ENCODE measurements around the gene LHPP. TPM values are rescaled to one million over a fixed set of nuclear protein-coding genes. Genes with fewer than 3 reads are reported as not detected.

Gene LHPP
- total RNA-seq, 1 experiment from 2014 or later: 15.4 TPM

DNA sequence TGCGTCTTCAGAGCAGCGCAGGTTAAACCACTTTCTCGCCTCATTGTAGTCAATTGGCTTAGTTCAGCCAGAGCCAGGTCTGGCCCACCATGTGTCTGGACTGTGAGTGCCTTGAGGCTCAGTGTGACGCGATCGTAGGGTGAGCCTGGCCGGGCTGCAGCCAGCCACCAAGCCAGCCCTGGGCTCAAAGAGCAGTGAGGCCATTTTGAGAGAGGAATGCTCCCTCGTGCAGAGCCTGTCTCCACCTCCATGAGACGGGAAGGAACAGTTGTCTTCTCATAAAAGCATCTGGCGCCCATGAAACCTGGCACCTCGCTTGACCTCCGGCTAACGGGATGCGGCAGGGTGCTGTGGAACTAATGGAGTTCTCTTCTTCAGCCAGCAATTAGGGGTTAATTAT is 34.5 kb downstream of the LHPP start:
- DNase-seq (ENCODE audit: low spot score): no peak

DNA sequence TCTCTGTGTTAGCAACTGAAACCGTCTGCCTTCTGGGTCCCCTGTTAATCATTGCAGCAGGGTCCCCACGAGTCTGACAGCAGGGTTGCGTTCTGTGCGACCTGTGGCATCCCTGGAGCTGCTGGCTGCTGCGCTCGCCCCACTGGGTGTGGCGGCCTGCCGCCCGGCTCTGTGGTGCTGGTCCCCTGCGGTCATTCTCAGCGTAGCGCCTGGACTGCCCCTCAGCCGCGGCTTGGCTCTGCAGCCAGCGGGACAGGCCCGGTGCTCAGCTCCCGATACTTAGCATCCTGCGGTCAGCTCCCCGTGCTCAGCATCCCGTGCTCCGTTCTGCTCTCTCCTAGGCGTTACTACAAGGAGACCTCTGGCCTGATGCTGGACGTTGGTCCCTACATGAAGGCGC is 35.0 kb downstream of the LHPP start:
- no peak for DNase-seq (ENCODE audit: low spot score)

DNA sequence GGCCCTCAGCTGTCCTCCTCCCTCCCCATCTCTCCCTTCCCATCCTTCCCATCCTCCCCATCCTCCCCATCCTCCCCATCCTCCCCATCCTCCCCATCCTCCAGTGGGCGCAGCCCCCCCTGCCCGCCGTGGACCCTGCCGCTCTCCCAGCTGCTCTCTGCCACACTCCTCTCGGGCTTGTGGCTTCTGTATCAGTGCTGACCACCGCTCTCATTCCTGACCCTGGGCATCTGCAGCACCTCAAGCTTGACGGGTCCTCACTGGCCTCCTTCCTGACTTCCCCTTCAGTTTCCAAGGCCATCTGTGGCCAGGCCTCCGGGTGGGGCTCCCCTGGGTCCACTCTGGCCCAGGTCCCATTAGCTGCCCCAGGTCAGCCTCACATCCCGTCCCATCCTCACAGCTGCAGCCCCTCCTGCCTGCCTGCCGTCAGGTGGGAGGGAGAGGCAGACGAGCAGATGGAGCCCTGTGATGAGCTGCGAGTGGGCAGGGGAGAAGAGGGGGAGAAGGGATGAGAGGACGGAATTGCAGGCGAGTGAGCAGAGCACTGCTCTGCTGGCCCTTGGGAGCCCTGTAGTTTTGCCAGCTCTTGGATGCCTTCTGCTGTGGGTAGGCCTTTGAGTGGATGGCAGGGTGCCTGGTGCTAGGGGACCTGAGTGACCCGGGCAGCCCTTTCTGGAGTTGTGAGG is 35.7 kb downstream of the LHPP start:
- DNase-seq (ENCODE audit: low spot score): no peak

DNA sequence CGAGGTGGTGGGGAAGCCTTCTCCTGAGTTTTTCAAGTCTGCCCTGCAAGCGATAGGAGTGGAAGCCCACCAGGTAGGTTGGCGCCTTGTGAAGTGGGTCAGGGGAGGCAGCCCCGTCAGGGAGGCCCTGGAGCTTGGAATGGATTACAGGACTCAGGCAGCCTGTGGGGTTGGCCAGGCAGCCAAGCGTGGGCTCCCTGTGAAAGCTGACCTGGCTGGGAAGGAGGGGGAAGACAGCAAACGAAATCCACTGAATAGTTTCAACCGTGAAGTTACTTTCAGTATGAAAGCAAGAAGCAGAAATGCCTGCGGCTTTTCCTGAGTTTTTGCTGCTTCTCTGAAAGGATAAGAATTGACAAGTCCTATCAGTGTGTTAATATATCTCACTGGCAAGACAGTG is 36.4 kb downstream of the LHPP start:
- DNase-seq (ENCODE audit: low spot score): no peak

DNA sequence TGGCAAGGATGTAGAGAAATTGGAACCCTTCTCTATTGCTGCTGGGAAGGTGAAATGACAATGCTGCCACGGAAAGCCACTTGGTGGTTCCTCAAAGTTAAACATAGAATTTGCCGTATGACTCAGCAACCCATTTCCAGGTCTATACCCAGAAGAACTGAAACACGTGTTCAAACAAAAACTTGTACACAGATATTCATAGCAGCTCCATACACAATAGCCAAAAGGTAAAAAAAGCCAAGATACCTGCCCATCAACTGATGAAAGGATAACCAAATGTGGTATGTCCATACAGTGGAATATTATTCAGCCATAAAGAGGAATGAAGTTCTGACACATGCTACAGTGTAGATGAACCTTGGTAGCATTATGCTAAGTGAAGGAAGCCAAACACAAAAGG is 39.1 kb downstream of the LHPP start:
- no peak for DNase-seq (ENCODE audit: low spot score)

DNA sequence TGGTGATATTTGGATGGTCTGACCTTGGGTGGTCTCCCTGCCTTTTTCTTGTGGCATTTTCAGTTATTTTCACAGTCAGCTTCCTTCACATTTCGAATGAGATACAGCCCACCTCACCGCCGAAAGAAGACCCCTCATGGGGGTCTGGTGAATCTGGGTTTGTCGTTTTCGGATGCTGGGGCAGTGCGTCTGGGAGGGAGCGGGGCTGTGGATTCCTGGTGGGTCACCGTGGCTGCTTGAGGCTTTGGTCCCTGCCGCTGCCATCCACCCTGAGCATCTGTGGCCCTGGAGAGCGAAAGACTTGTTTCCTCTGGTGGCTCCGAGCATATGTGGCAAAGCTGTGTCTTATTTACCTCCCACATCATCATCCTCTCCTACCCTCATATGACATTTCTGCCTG is 43.1 kb downstream of the LHPP start:
- DNase-seq (ENCODE audit: low spot score): no peak

DNA sequence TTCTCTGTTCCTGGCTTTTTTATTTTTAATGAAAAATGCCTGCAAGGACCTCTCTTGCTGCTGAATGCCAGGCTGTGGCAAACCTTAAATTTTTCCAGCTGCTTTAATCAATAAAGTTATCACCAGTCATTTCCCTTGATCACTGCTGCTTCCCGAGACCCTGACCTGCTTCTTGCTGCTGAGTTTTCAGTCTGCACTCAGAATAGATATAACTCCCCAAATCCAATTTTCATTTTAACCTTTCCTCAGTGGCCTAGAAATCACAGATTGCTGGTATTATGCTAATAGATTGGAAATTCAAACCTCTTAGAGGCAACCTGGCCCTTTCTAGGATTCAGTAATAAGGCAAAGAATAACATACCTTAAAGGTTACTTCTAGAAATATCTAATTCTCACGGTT is 43.7 kb downstream of the LHPP start:
- DNase-seq (ENCODE audit: low spot score): no peak

DNA sequence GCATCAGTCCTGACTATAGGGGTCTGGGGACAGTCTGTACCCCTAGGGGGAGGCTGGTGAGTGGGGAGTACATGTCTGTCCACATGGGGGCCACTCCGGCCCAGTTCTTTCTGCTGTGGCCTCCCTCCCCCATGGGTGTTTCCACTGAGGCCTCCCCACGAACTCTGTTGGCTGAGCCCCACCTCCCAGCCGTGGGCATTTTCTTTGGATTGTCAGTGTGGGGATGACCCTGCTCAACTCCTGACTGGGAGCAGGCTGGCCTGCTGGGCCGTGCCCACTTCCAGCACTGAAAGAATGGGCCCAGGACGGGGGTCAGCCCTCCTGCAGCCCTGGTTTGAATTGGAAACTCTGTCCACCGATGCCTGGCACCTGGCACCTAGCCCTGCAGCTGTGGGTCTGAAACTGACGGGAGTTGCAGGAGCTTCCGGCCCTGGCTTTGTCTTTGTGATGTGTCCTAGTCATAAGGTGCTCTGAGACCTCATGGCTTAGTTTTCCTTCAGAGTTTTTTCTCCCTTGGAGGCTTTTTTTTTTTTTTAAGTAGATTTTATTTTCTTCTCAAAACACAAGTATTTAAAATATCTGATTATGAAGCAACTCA is 46.5 kb downstream of the LHPP start:
- DNase-seq (ENCODE audit: low spot score): no peak

DNA sequence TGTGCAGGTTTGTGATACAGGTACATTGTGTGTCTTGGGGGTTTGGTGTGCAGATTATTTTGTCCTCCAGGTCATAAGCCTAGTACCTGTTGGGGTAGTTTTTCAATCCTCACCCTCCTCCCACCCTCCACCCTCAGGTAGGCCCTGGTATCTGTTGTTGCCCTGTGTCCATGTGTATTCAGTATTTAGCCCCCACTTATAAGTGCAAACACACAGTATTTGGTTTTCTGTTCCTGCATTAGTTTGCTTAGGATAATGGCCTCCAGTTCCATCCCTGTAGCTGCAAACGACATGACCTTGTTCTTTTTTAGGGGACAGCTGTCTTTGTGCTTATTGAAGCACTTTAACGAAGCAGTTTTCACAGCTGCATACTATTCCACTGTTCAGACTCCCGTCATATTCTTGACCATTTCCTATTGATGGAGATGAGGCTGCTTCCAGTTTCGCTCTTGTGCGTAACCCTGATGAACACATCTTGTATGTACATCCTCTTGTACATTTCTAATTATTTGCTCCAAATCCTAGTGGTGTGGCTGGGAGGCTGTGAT is 47.4 kb downstream of the LHPP start:
- no peak for DNase-seq (ENCODE audit: low spot score)

DNA sequence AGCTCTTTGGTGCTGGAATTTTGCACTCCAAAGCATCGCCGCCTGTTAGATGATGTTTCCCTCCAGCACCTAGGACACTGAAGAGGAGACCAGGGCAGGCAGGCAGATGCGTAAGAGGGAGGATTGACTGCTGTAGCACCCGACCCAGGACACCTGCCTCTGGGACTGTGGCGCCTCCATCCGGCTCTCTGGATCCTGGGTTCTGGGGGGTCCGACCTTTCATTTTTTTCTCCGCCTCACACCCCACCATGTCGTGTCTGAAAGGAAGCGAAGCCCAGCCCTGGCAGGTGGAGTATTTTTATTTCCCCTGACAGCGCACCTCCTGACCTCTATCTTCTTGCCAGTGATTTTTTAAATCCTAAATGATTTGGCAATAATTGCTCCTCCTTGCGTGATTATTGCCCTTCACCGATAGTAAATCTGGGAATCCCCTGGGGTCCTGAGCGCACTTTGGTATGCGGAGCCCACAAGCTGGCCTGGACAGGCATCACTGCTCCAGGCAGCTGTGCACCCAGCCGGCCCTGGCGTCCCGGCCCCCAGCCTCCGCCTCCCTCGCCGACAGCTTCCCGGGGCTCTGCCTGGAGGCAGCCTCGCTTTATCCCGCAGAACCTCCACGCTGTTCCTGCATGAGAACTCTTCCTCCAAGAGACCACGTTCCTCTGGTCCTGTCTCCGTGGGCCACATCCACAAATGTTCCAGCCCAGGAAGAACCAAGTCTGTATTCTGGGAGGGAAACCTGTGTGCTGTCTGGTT is 48.4 kb downstream of the LHPP start:
- no peak for DNase-seq (ENCODE audit: low spot score)

DNA sequence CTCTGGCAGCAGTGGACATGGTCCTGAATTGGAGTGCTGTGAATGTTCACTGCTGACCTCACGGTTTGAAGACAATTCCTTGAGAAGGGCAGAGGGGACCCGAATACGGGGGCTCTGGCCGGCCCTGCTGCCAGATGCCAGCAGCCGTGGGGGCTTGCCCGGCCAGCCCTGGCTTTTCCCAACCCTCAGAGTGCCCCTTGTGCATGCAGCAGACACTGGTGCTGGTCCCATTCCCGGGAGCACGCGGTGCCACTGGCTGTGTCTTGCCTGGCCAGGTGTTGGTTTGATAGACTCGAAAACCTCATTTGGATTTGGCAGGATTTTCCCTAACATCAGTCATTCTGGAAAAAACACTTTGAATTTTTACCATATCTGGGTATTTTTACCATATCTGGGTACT is 49.1 kb downstream of the LHPP start:
- no peak for DNase-seq (ENCODE audit: low spot score)

DNA sequence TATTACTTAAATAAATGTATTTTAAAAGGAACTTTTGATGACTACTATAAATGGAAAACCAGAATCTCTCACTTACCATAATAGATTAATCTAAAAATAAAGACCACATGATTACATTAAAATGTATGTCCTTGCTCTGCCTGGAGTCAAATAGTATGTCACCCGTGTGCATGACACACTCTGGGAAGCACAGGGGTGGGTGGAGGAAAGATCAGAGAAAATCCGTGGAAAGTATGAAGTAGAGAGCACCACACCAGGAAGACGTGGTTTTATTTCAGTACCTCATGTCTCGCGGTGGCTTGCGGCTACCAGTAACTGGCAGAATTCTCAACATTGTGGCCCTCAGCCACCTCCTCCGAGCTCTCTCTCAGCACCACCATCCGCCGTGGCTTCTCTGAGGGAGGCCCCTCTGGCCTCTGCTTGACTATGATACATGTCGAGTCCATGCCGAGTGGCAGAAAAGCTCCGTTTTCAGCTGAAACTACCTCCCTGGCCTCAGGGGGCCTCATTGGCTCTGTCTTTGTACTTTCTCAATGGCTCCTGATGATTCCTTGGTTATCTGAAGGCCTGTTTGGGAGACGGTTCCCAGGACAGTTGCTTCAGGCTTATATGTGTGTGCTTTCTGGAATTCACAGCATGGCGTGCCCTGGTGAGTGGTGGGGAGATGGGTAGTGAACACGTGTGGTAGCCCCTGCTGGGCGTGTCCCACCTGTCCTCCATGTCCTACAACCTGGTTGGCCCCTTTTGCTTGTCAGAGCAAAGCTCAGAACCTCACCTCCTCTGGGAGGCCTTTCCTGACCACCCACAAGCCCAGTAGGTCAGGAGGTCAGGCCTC is 49.8 kb downstream of the LHPP start:
- no peak for DNase-seq (ENCODE audit: low spot score)

DNA sequence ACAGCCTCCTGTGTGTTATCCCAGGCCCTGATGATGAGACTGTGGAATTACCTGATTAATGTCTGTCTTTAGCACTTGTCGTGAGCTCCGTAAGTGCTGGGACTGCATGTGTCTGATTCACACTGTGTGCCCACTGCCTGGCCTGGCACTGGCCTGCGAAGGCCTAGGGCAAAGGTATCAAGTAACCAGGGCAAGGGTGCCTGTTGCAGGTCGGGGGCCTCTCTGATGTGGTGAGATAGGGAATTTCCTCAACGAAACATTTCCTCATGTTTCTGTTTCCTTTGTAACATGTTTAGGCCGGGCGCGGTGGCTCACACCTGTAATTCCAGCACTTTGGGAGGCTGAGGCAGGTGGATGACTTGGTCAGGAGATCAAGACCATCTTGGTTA is 50.4 kb downstream of the LHPP start:
- DNase-seq (ENCODE audit: low spot score): no peak

DNA sequence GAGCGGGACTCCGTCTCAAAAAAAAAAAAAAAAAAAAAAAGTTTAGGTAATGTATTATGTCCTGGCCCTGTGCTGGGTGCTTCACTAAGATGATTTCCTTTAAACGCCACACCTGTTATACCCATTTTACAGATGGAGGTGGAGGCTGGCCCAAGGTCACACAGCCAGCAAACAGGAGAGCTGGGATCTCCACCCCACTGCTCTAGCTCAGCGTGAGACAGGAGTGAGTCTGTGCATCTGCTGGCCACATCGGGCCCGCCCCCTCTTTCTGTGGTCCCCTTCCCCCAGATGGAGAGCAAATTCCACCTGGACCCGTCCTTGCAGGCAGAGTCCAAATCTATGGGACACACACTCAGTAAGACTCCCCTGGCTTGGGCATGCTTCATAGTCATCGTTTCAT is 51.0 kb downstream of the LHPP start:
- DNase-seq (ENCODE audit: low spot score): no peak

DNA sequence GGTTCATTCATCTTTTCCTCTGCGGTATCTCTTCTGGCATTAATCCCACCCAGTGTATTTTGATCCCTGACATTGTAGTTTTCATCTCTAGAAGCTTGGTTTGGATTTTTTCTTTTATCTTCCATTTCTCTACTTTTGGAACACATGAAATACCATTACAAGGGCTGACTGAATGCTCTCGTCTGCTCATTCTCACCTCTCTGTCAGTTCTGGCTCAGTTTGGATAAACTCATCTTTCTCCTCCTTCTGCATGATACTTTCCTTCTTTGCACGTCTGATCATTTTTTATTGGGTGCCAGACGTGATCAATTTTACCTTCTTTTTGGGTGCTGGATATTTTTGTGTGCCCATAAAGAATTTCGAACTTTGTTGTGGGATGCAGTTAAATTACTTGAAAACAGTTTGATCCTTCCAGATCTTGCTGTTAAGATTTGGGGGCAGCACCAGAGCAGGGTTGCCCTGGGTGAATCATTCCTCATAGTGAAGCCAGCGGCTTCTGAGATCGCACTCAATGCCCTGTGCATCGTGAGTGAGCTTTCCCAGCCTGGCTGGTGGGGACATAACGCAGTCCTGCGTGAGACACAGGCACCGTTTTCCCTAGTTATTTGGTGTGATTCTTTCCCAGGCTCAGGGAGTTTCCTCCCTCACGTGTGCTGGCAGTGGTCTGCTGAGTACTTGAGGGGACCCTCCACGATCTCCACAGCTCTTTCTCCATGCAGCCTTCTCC is 53.8 kb downstream of the LHPP start:
- no peak for DNase-seq (ENCODE audit: low spot score)

DNA sequence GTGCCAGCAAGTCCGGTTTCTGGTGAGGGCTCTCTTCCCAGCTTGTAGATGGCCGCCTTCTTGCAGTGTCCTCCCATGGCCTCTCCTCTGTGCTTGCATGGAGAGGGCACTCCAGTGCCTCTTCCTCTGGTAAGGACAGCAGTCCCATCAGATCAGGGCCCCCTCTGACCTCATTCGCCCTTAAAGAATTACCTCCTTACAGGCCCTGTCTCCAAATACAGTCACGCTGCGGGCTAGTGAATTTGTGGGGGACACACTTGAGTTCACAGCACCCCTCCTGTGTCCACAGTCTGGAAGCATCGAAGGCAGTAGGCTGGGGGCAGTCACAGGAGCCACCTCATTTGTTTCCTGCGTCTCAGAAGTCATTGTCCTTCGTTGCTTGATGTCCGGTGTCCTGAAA is 54.6 kb downstream of the LHPP start:
- no peak for DNase-seq (ENCODE audit: low spot score)

DNA sequence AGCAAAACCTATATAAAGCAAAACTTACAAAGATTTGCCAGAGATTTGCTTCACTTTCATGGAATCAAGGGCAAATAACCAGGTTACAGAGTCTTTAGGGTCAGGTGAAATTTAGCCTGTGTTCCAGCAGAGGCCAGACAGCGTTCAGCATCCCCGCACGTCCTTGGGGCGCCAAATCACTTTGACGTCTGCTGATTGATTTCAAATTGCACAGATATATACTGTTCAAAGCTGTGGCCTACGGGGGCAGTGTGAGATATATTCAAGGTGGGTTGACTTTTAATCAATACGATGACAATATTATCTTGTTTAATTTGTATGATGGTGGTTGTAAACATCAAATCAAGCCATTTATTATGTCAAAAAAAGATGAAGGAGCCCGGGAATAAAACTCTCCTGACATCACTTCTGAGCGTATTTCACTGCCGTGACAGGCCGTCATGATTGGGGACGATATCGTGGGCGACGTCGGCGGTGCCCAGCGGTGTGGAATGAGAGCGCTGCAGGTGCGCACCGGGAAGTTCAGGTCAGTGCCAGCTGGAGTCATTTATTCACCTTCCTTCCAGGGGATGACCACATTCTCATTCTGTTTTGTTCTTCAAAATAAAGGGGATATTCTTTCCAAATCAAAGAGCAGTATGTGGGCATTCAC is 55.2 kb downstream of the LHPP start:
- no peak for DNase-seq (ENCODE audit: low spot score)

DNA sequence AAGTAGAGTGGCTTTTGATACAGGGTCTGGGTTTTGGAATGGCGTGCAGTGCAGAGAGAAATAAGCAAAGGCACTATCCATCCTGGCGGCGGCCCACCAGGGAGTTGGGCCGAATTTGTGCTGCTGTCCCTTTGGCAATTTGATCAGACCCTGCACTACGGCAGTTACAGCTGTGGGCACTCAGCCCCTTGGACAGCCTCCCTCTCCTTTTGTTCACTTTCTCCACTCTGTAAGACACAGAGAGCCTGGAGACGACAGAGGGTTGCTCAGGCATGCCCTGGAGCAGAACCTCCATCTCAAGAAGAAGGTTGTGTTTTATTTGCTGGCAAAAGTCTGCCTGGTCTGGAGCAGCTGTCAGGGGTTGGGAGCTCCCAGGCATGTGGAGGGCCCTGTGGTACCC is 55.8 kb downstream of the LHPP start:
- DNase-seq (ENCODE audit: low spot score): no peak

DNA sequence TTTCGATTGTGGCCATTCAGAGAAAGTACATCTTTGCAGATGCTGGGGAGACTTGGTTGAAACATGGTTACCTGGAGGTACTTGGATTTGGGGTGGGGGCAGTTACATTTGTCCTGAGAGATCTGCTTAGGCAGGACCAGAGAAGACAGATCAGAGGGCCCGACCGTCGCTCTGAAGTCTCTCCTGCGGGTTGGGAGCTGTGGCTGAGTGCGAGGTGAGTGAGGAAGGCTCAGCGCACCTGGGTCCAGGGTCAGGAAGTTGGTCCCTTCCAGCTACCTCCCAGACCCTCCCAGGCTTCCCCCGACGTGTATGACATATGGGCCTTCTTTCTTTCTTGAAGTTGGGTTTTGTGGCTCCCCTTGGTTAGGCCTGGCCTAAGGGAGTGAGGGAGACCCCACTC is 56.3 kb downstream of the LHPP start:
- DNase-seq (ENCODE audit: low spot score): no peak

DNA sequence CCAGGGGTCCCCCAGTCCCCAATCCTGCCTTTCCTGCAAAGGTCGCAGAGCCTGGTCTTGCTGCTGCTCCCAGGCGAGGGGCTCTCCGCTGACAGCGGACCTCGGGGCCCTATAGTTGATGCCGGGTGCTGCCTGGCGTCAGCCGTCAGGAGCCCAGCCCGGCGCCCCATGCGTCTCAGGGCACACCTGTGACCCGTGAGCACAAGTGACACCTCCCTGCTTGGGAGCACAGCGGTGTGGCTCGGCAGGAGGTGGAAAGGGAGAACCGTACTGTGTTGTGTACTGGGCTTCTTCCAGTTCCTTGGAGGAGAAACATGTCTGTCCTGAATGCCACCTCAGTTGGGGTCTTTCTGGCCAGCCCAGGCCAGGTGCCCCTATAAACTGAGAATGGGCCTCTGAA is 56.7 kb downstream of the LHPP start:
- DNase-seq (ENCODE audit: low spot score): no peak
